HTERT RPE-1 (cell line): ENCODE data around the gene KLK11.

ENCODE experiments used
- in situ Hi-C: fragments of 300-500 bp; cut with MboI; formaldehyde crosslinking; loops from 4 replicates; pipeline ENCODE4 v1.14.3; 2020; ENCODE audit warnings: low sequenced_read_pairs

Gene KLK11

GRCh38 chr19:50974702-50975556 lies 51.5 kb downstream of the KLK11 start:
- in situ Hi-C loops = no loop called here

GRCh38 chr19:50972795-50973376 lies 53.5 kb downstream of the KLK11 start:
- in situ Hi-C loops = no loop called here
